GM12801 (cell line): ENCODE results near the gene FFAR2.

ENCODE experiments used
- TF ChIP-seq, protein P1 (sequence below): IDR thresholded peaks from one replicate; pipeline ENCODE4 v1.5.1; 2011; ENCODE audit warnings: control low read depth; ENCODE audit not compliant: insufficient read length; ENCODE audit errors: extremely low read depth

Gene FFAR2

DNA sequence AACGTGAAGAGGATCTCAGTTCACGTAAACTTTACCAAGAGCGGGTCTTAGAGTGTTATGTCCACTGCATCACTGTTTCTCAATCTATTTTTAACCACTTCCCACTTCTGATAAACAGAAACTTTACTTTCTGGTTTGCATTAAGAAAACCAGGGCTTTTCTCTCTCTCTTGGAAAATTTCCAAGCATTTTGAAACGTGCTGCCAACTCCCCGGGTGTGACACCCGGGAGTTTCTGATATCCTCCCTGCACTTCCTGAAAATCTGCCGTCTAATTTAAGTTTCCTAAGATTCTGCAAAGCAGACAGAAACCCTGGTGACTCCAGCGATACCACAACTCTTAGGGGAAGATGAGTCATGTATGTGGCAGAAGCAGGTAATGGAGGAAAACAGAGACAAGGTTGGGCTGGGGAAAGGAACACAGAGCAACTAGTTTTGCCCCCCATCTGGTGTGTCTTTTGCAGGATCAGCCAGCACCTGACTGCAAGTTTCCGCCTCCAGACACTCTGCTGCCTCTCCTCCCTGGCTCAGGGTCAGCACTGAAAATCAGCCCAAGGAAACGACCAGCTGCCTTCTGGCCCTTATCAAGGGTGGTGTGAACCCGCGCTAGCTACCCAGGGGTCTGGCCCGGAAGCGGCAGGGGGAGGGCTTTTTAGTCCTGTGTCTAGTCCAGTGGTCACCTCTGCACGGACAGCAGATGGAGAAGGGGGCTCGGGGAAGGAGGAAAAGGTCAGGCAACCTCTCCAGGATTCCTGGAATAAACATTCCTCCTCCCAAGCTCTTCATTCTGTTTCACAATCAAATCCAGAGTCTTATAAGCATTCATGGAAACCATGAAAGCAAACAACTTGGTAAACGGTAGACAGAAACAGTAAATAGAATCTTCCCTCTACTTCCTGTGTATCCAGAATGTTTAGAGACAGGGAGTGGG, 11.3 kb upstream of the FFAR2 start:
- TF ChIP-seq, protein P1, sequence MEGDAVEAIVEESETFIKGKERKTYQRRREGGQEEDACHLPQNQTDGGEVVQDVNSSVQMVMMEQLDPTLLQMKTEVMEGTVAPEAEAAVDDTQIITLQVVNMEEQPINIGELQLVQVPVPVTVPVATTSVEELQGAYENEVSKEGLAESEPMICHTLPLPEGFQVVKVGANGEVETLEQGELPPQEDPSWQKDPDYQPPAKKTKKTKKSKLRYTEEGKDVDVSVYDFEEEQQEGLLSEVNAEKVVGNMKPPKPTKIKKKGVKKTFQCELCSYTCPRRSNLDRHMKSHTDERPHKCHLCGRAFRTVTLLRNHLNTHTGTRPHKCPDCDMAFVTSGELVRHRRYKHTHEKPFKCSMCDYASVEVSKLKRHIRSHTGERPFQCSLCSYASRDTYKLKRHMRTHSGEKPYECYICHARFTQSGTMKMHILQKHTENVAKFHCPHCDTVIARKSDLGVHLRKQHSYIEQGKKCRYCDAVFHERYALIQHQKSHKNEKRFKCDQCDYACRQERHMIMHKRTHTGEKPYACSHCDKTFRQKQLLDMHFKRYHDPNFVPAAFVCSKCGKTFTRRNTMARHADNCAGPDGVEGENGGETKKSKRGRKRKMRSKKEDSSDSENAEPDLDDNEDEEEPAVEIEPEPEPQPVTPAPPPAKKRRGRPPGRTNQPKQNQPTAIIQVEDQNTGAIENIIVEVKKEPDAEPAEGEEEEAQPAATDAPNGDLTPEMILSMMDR, result no peak

- TF ChIP-seq, protein P1, result no peak
Measured at GRCh38 chr19:35437406-35437951, 10.6 kb upstream of the FFAR2 start.

DNA sequence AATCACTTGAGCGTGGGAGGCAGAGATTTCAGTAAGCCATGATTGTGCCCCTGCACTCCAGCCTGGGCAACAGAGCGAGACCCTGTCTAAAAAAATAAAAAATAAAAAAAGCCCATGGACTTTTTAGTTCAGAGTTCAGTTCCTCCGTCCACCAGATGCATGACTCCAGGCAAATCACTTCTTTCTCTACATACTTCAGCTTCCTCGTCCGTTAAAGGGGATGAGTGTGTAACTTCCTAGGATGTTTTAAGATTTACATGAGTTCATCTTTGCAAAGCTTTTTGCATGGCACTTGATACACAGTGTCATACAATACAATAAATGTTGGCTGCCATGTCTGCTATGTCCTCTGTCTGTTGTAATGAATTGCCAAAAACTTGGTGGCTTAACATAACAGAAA, 10.0 kb upstream of the FFAR2 start:
- TF ChIP-seq, protein P1, result no peak

DNA sequence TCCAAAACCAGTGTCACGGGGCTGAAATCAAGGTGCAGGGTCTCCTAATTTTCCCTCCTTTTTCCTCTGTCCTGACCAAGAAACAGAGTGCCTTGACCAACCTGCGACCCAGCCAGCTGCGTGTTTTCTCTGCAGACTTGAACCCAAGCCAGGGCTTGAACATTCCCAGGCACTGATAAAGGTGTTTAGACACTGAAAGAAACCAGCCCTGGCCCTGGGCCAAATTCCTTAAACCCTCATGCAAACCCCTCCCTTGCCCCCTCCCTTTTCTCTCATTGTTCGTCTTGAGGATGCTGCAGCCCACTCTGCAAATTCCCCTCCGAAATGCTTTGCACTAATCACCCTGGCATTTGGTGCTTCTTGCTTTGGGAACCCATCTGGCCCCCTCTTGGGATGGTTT, 9.5 kb upstream of the FFAR2 start:
- TF ChIP-seq, protein P1, result no peak

- TF ChIP-seq, protein P1, result no peak
Measured at GRCh38 chr19:35439921-35440320, 8.1 kb upstream of the FFAR2 start.

DNA sequence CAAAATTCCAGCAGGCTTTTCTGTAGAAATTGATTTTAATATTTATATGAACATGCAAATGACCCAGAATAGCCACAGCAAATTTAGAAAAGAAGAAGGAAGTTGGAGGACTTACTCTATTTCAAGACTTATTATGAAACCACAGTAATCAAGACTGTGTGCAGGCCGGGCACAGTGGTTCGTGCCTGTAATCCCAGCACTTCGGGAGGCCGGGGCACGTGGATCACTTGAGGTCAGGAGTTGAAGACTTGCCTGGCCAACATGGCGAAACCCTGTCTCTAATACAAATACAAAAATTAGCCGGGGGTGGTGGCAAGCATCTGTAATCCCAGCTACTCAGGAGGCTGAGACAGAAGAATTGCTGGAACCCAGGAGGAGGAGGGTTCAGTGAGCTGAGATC, 6.0 kb upstream of the FFAR2 start:
- TF ChIP-seq, protein P1, result no peak

DNA sequence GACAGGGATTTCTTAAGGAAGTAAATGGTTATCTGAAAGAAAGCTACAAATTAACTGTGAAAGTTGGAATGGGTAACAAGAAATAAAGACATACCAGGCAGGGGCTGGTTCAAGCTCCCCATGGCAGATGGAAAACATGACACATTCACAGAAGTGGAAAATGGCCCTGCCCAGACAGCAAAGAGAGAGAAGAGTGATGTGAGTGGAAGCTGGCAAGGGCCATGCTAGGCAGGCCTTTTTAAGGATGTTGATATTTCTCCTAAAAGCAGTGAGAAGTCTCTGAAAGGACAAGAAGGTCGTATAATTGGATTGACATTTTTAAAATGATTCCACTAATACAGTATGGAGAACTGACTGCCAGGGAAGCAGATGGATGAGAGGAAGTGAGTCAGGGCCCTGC, 3.3 kb upstream of the FFAR2 start:
- TF ChIP-seq, protein P1, result no peak
